ENCODE results near the gene SLC6A18.

Gene SLC6A18

DNA sequence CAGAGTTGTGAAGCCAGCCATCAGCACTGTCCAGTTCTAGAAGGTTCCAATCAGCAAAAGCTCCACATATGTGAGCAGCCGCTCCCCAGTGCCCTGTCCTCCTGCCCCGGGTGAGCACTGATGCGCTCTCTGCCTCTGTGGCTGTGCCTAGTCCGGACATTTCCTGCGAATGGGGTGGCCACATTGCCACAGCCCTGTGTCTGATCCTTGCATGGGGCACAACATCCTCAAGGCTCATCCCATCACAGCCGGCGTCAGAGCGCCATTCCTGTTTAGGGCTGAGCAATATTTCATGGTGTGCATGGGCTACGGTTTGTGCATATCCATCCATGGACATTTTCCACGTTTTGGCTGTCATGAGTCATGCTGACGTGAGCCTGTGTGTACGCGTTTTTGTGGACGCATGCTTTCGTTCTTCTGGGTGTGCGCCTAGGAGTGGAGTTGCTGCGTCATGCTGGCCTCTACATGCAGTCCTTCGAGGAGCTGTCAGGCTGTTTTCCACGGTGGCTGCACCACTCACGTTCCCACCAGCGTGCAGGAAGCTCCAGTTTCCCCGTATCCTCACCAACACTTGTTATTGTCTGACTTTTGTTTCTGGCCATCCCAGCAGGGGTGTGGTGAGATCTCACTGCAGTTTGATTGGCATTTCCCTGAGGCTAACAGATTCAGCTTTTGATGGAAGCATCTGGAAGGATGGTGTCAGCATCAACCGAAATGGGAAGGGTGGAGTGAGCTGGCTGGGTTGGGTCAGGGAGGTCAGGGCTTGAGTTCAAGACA is 9.7 kb upstream of the SLC6A18 start:
- no peaks in the 10 kb centered on the region for H3K4me1 ChIP-seq (ENCODE audit: control insufficient read depth, insufficient read depth, low read length)
- CTCF ChIA-PET: no interaction called here
- H3K27ac ChIP-seq (ENCODE audit: extremely low read depth, low read depth, low read length): no peak overlapping the region

DNA sequence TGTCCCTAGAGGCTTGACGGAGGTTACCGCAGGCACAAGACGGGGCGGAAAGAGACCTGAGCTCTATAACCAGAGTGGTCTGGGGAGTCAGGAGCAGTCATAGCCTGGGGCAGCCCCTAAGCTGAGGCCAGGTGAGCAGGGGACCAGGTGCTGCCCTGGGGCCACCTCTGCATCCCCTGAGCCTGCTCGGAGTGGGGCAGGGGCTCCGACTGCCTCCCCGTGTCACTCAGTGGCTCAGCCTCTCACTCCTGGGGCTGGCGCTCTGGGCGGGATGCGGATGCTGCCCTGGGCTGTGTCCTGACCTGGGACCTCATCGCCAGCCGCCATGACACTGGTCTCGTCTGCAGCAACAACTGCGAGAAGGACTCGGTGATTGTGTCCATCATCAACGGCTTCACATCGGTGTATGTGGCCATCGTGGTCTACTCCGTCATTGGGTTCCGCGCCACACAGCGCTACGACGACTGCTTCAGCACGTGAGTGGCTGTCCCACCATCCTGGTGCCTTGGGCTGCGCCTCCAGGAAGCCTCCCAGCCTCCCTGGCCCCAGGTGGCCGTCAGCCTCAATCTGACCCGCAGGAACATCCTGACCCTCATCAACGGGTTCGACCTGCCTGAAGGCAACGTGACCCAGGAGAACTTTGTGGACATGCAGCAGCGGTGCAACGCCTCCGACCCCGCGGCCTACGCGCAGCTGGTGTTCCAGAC is 8.8 kb upstream of the SLC6A18 start:
- CTCF ChIA-PET: no interaction called here

More for the DNA sequence above, 9.7 kb upstream of the SLC6A18 start:
- TF ChIP-seq ZNF184 (tag by site-specific recombination; IDR thresholded peaks at IDR 0.05) (peak; percentile 99), GLIS1 (tag by site-specific recombination; IDR thresholded peaks at IDR 0.05) (no peak), TRIM28 (IDR thresholded peaks at IDR 0.05; ENCODE audit: borderline replicate concordance, low read length) (peak; percentile 41; the same call in 1 of the 2 replicates), KLF10 (tag by site-specific recombination; IDR thresholded peaks at IDR 0.05) (no peak), ZFP41 (tag by site-specific recombination; IDR thresholded peaks at IDR 0.05; ENCODE audit: borderline replicate concordance) (no peak), ZFP3 (tag by site-specific recombination; IDR thresholded peaks at IDR 0.05; ENCODE audit: low read depth) (no peak), ZNF19 (tag by site-specific recombination; IDR thresholded peaks at IDR 0.05; ENCODE audit: low read depth) (no peak), ZNF423 (tag by site-specific recombination; IDR thresholded peaks at IDR 0.05) (no peak)
- TF ChIP-seq, protein P1, sequence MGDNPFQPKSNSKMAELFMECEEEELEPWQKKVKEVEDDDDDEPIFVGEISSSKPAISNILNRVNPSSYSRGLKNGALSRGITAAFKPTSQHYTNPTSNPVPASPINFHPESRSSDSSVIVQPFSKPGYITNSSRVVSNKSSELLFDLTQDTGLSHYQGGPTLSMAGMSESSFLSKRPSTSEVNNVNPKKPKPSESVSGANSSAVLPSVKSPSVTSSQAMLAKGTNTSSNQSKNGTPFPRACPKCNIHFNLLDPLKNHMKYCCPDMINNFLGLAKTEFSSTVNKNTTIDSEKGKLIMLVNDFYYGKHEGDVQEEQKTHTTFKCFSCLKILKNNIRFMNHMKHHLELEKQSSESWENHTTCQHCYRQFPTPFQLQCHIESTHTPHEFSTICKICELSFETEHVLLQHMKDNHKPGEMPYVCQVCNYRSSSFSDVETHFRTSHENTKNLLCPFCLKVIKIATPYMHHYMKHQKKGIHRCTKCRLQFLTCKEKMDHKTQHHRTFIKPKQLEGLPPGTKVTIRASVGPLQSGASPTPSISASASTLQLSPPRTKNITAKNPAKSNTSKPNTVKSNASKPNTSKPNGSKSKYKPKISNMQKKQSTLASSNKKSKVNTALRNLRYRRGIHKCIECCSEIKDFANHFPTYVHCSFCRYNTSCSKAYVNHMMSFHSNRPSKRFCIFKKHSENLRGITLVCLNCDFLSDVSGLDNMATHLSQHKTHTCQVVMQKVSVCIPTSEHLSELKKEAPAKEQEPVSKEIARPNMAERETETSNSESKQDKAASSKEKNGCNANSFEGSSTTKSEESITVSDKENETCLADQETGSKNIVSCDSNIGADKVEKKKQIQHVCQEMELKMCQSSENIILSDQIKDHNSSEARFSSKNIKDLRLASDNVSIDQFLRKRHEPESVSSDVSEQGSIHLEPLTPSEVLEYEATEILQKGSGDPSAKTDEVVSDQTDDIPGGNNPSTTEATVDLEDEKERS (tag by site-specific recombination; IDR thresholded peaks at IDR 0.05): 0 out of 2 replicates have a peak, but pooled peaks have one; percentile 24
- TF ChIP-seq, protein P2, sequence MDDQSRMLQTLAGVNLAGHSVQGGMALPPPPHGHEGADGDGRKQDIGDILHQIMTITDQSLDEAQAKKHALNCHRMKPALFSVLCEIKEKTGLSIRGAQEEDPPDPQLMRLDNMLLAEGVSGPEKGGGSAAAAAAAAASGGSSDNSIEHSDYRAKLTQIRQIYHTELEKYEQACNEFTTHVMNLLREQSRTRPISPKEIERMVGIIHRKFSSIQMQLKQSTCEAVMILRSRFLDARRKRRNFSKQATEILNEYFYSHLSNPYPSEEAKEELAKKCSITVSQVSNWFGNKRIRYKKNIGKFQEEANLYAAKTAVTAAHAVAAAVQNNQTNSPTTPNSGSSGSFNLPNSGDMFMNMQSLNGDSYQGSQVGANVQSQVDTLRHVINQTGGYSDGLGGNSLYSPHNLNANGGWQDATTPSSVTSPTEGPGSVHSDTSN (CRISPR knock-in tag; IDR thresholded peaks at IDR 0.05): no peak
- Histone ChIP-seq H3K4me3 (ENCODE audit: low read depth, low read length) (no peak overlapping the region), H3K36me3 (ENCODE audit: control insufficient read depth in 2 of 2, insufficient read depth in 1 of 2, low read length in 2 of 2) (no peaks in the 10 kb centered on the region), H3K9me3 (ENCODE audit: control insufficient read depth, insufficient read depth, low read depth, low read length) (no peaks in the 10 kb centered on the region)
- POLR2A ChIA-PET: interaction anchor here (0.5 kb wide), 1 partner anchor 112 kb away, joined by 3 read pairs; no protein-coding TSS in a partner anchor

More for the DNA sequence above, 8.8 kb upstream of the SLC6A18 start:
- H3K4me3 ChIP-seq (ENCODE audit: low read depth, low read length): no peak overlapping the region
- H3K27ac ChIP-seq (ENCODE audit: extremely low read depth, low read depth, low read length): no peak overlapping the region
- no peaks in the 10 kb centered on the region for H3K36me3 ChIP-seq (ENCODE audit: control insufficient read depth in 2 of 2, insufficient read depth in 1 of 2, low read length in 2 of 2)
- no peaks in the 10 kb centered on the region for H3K4me1 ChIP-seq (ENCODE audit: control insufficient read depth, insufficient read depth, low read length)
- POLR2A ChIA-PET: no interaction called here
- TF ChIP-seq KLF16 (tag by site-specific recombination; IDR thresholded peaks at IDR 0.05) (no peak), GLI2 (tag by site-specific recombination; IDR thresholded peaks at IDR 0.05; ENCODE audit: borderline replicate concordance, low read depth) (no peak), ZNF561 (tag by site-specific recombination; IDR thresholded peaks at IDR 0.05; ENCODE audit: borderline replicate concordance) (no peak), SALL2 (tag by site-specific recombination; IDR thresholded peaks at IDR 0.05; ENCODE audit: borderline replicate concordance) (no peak), ZNF549 (tag by site-specific recombination; IDR thresholded peaks at IDR 0.05) (no peak), ZNF521 (tag by site-specific recombination; IDR thresholded peaks at IDR 0.05) (no peak), ZFP3 (tag by site-specific recombination; IDR thresholded peaks at IDR 0.05; ENCODE audit: low read depth) (no peak)
- TF ChIP-seq, protein P3, sequence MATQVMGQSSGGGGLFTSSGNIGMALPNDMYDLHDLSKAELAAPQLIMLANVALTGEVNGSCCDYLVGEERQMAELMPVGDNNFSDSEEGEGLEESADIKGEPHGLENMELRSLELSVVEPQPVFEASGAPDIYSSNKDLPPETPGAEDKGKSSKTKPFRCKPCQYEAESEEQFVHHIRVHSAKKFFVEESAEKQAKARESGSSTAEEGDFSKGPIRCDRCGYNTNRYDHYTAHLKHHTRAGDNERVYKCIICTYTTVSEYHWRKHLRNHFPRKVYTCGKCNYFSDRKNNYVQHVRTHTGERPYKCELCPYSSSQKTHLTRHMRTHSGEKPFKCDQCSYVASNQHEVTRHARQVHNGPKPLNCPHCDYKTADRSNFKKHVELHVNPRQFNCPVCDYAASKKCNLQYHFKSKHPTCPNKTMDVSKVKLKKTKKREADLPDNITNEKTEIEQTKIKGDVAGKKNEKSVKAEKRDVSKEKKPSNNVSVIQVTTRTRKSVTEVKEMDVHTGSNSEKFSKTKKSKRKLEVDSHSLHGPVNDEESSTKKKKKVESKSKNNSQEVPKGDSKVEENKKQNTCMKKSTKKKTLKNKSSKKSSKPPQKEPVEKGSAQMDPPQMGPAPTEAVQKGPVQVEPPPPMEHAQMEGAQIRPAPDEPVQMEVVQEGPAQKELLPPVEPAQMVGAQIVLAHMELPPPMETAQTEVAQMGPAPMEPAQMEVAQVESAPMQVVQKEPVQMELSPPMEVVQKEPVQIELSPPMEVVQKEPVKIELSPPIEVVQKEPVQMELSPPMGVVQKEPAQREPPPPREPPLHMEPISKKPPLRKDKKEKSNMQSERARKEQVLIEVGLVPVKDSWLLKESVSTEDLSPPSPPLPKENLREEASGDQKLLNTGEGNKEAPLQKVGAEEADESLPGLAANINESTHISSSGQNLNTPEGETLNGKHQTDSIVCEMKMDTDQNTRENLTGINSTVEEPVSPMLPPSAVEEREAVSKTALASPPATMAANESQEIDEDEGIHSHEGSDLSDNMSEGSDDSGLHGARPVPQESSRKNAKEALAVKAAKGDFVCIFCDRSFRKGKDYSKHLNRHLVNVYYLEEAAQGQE (tag by site-specific recombination; IDR thresholded peaks at IDR 0.05): no peak
- no peaks in the 10 kb centered on the region for H3K9me3 ChIP-seq (ENCODE audit: control insufficient read depth, insufficient read depth, low read depth, low read length)
